ENCODE results near the gene FCAR. TPM values are rescaled to one million over a fixed set of nuclear protein-coding genes. Genes with fewer than 3 reads are reported as not detected.
A peak's percentile ranks its signal among the peaks of the same experiment; 100 is the strongest.
"Not testable (repeated sequence)": the region's sequence is repeated elsewhere in the genome, so short reads cannot be mapped to it uniquely, and the experiment has no call there.

FCAR gene
- polyA plus RNA-seq, 1 of the 3 experiments (the other 2 are of a cell fraction) = not detected

GRCh38 chr19:54919646-54920563, 45.9 kb downstream of the FCAR start:
- H3K9ac ChIP-seq; H3F3A ChIP-seq (replicated peaks; ENCODE audit: insufficient read depth); H3K36me3 ChIP-seq (replicated peaks in 1 of 2; ENCODE audit: control insufficient read depth in 1 of 2, insufficient read depth in 2 of 2, low read length in 1 of 2); H3K9me3 ChIP-seq; DNase-seq; H3K4me1 ChIP-seq (ENCODE audit: control insufficient read depth in 1 of 2, insufficient read depth in 2 of 2, low read depth in 1 of 2, low read length in 1 of 2); H4K20me1 ChIP-seq (ENCODE audit: insufficient read depth); CTCF ChIA-PET; H3K4me2 ChIP-seq; H3K9me2 ChIP-seq; POLR2A ChIA-PET; H3K79me2 ChIP-seq (ENCODE audit: insufficient read depth); H2AFZ ChIP-seq (ENCODE audit: low read depth); H3K4me3 ChIP-seq (ENCODE audit: low read depth in 2 of 2, low read length in 1 of 2); H3K27ac ChIP-seq (ENCODE audit: low read depth in 2 of 2, low read length in 1 of 2): not testable (repeated sequence)
- H3K27me3 ChIP-seq (ENCODE audit: insufficient read depth) = peaks cover 78% of the 10 kb centered on the region
- peak; percentile 55 for TF ChIP-seq CTCF (IDR thresholded peaks at IDR 0.05)
- WGBS (ENCODE audit: low lambda C conversion rate) = 4% methylated on average over 21 of the region's 24 CpGs

- DNase-seq = no peak
- H3K4me1 ChIP-seq (ENCODE audit: control insufficient read depth in 1 of 2, insufficient read depth in 2 of 2, low read depth in 1 of 2, low read length in 1 of 2) = no peaks in the 10 kb centered on the region
- H3K9me3 ChIP-seq = no peaks in the 10 kb centered on the region
- TF ChIP-seq FOXM1 (IDR thresholded peaks at IDR 0.05; ENCODE audit: low read depth) (no peak), IRF3 (IDR thresholded peaks at IDR 0.05; ENCODE audit: low read depth, low read length) (no peak), REST (IDR thresholded peaks at IDR 0.05; ENCODE audit: low read depth, low read length) (no peak), MXI1 (IDR thresholded peaks at IDR 0.05; ENCODE audit: low read depth, low read length) (no peak), POLR2AphosphoS5 (IDR thresholded peaks at IDR 0.05; ENCODE audit: low read depth, low read length) (no peak), PBX3 (IDR thresholded peaks at IDR 0.05) (no peak)
- POLR2A ChIA-PET = no interaction called here
- no peak overlapping the region for H3K9ac ChIP-seq
- no peaks in the 10 kb centered on the region for H3K36me3 ChIP-seq (replicated peaks in 1 of 2; ENCODE audit: control insufficient read depth in 1 of 2, insufficient read depth in 2 of 2, low read length in 1 of 2)
- H4K20me1 ChIP-seq (ENCODE audit: insufficient read depth) = no peaks in the 10 kb centered on the region
- H3K27ac ChIP-seq (ENCODE audit: low read depth in 2 of 2, low read length in 1 of 2) = no peak overlapping the region
- 10% methylated on average over 7 of the region's 7 CpGs for WGBS (ENCODE audit: low lambda C conversion rate)
- H3K79me2 ChIP-seq (ENCODE audit: insufficient read depth) = no peaks in the 10 kb centered on the region
- H3K4me3 ChIP-seq (ENCODE audit: low read depth in 2 of 2, low read length in 1 of 2) = no peak overlapping the region
- no peak overlapping the region for H3K4me2 ChIP-seq
- CTCF ChIA-PET = no interaction called here
- H2AFZ ChIP-seq (ENCODE audit: low read depth) = no peak overlapping the region
- H3K9me2 ChIP-seq = no peaks in the 10 kb centered on the region
- peaks cover 71% of the 10 kb centered on the region for H3K27me3 ChIP-seq (ENCODE audit: insufficient read depth)
- H3F3A ChIP-seq (replicated peaks; ENCODE audit: insufficient read depth) = no peaks in the 10 kb centered on the region
Observed at GRCh38 chr19:54921082-54921481, 47.0 kb downstream of the FCAR start.
